Mucosa of stomach (tissue), 1 donor: ENCODE measurements around the gene DYRK4.
A peak's percentile ranks its signal among the peaks of the same experiment; 100 is the strongest.

Experiments
- H3K27me3 ChIP-seq: one replicate; pipeline ENCODE4 v1.7.0; 2013; ENCODE audit warnings: mild to moderate bottlenecking, low read length; ENCODE audit not compliant: control insufficient read depth, insufficient read depth
- H3K36me3 ChIP-seq: one replicate; pipeline ENCODE4 v1.7.0; 2013; ENCODE audit warnings: low read length; ENCODE audit not compliant: control insufficient read depth, insufficient read depth
- H3K4me1 ChIP-seq: one replicate; pipeline ENCODE4 v1.7.0; 2013; ENCODE audit warnings: mild to moderate bottlenecking, low read length; ENCODE audit not compliant: control insufficient read depth, insufficient read depth
- H3K4me3 ChIP-seq: one replicate; pipeline ENCODE4 v1.7.0; 2013; ENCODE audit warnings: low read length
- H3K9ac ChIP-seq: one replicate; pipeline ENCODE4 v1.7.0; 2013; ENCODE audit warnings: mild to moderate bottlenecking, low read length, moderate library complexity
- H3K9me3 ChIP-seq: one replicate; pipeline ENCODE4 v1.7.0; 2013; ENCODE audit warnings: mild to moderate bottlenecking, low read length, moderate library complexity; ENCODE audit not compliant: control insufficient read depth
- donor health status: Pancreatic carcinoma.

Gene DYRK4

DNA sequence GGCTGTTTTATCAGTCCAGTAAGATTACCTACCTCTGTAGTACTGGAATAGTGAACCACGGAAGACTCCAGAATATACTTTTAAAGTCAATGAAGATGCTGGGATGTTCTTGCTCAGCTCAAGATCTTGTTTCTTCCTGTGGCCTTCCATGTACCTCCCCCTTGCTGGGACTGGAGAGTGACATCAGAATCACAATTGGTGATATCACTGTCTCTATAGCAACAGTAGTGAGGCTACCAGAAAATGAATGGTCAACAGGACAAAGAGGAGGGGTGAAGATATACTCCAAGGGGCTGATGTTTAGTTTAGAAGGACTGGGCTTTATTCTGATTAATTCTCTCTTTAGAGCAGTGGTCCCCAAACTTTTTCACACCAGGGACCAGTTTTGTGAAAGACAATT is 83.0 kb downstream of the DYRK4 start:
- peaks cover 11% of the 10 kb centered on the region for H3K4me1 ChIP-seq
- no peak overlapping the region for H3K4me3 ChIP-seq
- H3K9ac ChIP-seq, result no peak overlapping the region
- no peaks in the 10 kb centered on the region for H3K27me3 ChIP-seq
- no peaks in the 10 kb centered on the region for H3K9me3 ChIP-seq
- H3K36me3 ChIP-seq, result no peaks in the 10 kb centered on the region

DNA sequence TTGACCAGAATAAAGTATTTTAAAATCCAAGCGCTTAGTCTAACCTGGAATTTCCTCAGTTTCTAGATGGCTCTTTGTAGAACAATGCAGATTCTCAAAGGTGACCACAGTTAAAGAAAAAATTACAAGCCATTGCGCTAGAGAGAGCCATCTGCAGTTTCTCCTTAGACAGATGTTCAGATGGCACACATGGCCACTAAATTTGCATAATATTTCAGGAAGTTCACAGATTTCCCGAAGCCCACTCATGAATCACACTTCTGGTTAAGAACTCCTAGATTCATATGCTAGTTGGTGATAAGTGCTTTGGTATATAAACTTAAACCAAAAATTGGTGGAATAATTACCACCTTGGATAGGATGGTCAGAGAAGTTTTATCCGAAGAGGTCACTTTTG is 86.1 kb downstream of the DYRK4 start:
- Histone ChIP-seq H3K4me1 (peaks cover 13% of the 10 kb centered on the region), H3K36me3 (no peaks in the 10 kb centered on the region), H3K4me3 (peak overlapping the region; percentile 98), H3K9ac (peak overlapping the region; percentile 98), H3K9me3 (no peaks in the 10 kb centered on the region), H3K27me3 (no peaks in the 10 kb centered on the region)

DNA sequence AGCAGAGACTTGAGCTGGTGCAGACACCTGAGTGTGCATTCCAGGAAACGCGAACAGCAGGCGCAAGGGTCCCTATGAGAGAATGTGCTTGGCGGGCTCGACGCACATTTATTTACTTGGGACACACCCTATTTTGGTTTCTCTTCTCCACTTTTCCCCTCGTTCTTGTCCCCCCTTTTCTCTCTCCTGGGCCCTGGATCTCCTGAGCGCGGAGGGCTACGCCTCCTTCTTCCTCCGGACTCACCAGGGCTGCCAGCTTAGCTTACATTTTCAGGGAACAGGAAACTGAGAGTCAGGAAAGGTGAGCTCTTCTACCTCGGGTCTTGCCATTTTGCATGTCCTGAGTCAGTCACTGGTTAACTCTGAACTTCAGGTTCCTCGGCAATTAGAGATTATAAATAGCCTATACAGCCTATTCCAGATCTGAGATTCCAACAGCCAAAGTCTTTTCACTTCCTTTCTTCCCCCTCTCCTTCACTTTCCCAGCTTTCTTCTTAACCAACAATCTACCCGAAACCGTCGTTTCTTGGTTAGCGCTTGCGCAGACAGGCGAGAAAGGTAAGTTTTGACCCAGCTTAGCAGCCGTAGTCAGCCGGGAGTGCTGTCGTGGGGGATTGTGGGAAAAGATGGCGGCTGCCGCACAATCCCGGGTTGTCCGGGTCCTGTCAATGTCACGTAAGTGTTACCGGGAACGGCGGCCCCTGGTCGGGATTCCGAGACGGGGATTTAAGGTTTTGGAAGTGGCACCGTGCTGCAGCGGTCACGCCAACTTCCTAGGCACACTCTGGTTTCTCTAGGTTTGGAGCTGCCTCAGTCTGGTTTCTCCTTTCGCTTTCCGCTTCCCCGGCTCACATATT is 86.7 kb downstream of the DYRK4 start, which contains the start of the genes AKAP3 and NDUFA9:
AKAP3 (minus strand) TSS at position 551 of the 857 bp plus-strand sequence. CDS start 10,855 bp downstream, outside the sequence.
NDUFA9 (plus strand) TSS at position 614 of the 857 bp plus-strand sequence; CDS start at position 627, 13 bp downstream.
- Histone ChIP-seq H3K9me3 (no peaks in the 10 kb centered on the region), H3K9ac (peak within 1 kb of the TSS; percentile 98), H3K36me3 (no peaks in the 10 kb centered on the region), H3K4me1 (peaks cover 13% of the 10 kb centered on the region), H3K4me3 (peak within 1 kb of the TSS; percentile 98), H3K27me3 (no peaks in the 10 kb centered on the region)

DNA sequence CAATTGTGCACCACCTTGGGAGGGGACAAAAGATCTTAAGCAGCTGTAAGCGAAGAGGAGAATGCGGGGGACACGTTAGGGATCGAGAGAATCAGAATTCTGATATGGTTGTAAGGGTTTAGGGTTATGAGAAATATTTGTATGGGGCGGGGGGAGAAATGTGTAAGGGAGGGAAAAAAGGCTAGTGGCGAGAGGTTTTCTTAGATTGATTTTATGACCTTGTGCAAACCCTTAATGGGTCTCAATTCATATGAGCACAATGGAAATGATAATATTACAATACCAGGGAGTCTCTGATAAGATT is 87.3 kb downstream of the DYRK4 start:
- Histone ChIP-seq H3K4me1 (peaks cover 13% of the 10 kb centered on the region), H3K36me3 (no peaks in the 10 kb centered on the region), H3K9me3 (no peaks in the 10 kb centered on the region), H3K4me3 (peak overlapping the region; percentile 98), H3K27me3 (no peaks in the 10 kb centered on the region), H3K9ac (peak overlapping the region; percentile 98)

DNA sequence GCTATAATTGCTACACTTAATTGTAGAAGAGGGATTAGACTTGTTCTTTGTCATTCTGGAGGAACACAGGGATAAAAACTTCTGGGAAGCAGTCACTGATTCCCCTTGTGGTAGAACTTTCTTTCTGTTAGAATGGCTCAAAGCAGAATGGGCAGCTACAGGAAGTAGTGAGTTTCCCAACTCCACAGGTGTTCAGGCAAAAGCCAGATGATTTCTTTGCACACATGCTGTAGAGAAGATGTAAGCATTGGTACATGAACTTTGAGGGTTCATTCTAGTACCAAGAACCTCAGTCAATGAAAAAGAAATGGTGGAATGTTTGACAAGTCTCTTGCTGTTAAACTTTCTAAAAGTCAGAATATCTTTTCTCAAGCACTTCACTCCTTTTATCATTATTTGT is 91.2 kb downstream of the DYRK4 start:
- Histone ChIP-seq H3K9me3 (no peaks in the 10 kb centered on the region), H3K4me1 (peaks cover 5% of the 10 kb centered on the region), H3K4me3 (no peak overlapping the region), H3K27me3 (no peaks in the 10 kb centered on the region), H3K9ac (no peak overlapping the region), H3K36me3 (peaks cover 3% of the 10 kb centered on the region)

DNA sequence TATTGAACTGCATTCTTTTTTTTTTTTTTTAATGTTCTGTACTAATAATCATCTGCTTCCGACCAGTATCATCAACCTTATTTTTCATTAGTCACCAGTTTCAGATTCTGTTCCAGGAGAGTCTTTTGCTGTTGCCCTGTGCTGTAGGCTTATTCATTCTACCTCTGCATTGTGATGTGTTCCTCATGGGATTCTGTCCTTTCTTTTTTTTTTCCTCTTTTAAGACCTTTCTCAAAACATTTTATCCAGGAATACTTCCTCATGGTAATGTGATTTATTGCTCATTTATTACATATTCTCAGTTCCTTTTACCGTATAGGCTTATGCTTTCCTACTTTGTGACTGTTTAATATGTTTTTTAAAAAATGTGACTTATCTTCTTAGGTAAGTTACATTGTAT is 91.7 kb downstream of the DYRK4 start:
- Histone ChIP-seq H3K4me1 (peaks cover 4% of the 10 kb centered on the region), H3K9me3 (no peaks in the 10 kb centered on the region), H3K36me3 (peaks cover 3% of the 10 kb centered on the region), H3K4me3 (no peak overlapping the region), H3K27me3 (no peaks in the 10 kb centered on the region), H3K9ac (no peak overlapping the region)
